ENCODE results near the gene APOBEC4.

- TF ChIP-seq CTCF (IDR thresholded peaks at IDR 0.05) (no peak), EZH2 (IDR thresholded peaks at IDR 0.05) (no peak)
Measured at GRCh38 chr1:183702087-183702812, 49.1 kb upstream of the APOBEC4 start.

Measured in neural progenitor cell (in vitro differentiated cells).